Hepatocyte (in vitro differentiated cells): ENCODE data around the gene ZFHX3. TPM values are rescaled to one million over a fixed set of nuclear protein-coding genes. Genes with fewer than 3 reads are reported as not detected.
A peak's percentile ranks its signal among the peaks of the same experiment; 100 is the strongest.

Source experiments
- DNase-seq: peaks from one replicate; pipeline ENCODE4 v3.0.0-alpha.2; 2016; ENCODE audit warnings: low spot score
- H2AFZ ChIP-seq: fragments of 200-600 bp; sonication (generic); 2 replicates; pipeline ENCODE4 v1.6.0; 2016; ENCODE audit warnings: antibody characterized with exemption, mild to moderate bottlenecking
- H3K27ac ChIP-seq: fragments of 200-600 bp; sonication (generic); 2 replicates; pipeline ENCODE4 v1.5.1; 2016; ENCODE audit warnings: mild to moderate bottlenecking
- H3K27me3 ChIP-seq: fragments of 200-600 bp; sonication (generic); 2 replicates; pipeline ENCODE4 v1.6.1; 2016
- H3K36me3 ChIP-seq: fragments of 200-600 bp; sonication (generic); replicated peaks from 2 replicates; pipeline ENCODE4 v1.5.1; 2016; ENCODE audit warnings: low read depth; ENCODE audit not compliant: insufficient read depth
- H3K4me1 ChIP-seq: fragments of 200-600 bp; sonication (generic); 2 replicates; pipeline ENCODE4 v1.5.1; 2016; ENCODE audit warnings: mild to moderate bottlenecking, moderate library complexity; ENCODE audit not compliant: insufficient read depth
- H3K4me2 ChIP-seq: fragments of 200-600 bp; sonication (generic); 2 replicates; pipeline ENCODE4 v1.6.0; 2016
- H3K4me3 ChIP-seq: fragments of 200-600 bp; sonication (generic); 2 replicates; pipeline ENCODE4 v1.5.1; 2016; ENCODE audit warnings: mild to moderate bottlenecking
- H3K79me2 ChIP-seq: fragments of 200-600 bp; sonication (generic); 2 replicates; pipeline ENCODE4 v1.6.0; 2017; ENCODE audit warnings: mild to moderate bottlenecking
- H3K9me2 ChIP-seq: fragments of 200-600 bp; sonication (generic); replicated peaks from 2 replicates; pipeline ENCODE4 v1.6.0; 2017; ENCODE audit warnings: mild to moderate bottlenecking; ENCODE audit not compliant: insufficient read depth
- H3K9me3 ChIP-seq: fragments of 200-600 bp; sonication (generic); 2 replicates; pipeline ENCODE4 v1.5.1; 2016; ENCODE audit warnings: low read depth, mild to moderate bottlenecking
- H4K20me1 ChIP-seq: fragments of 200-600 bp; sonication (generic); 2 replicates; pipeline ENCODE4 v1.6.0; 2016; ENCODE audit warnings: mild to moderate bottlenecking; ENCODE audit not compliant: insufficient read depth, poor library complexity, severe bottlenecking
- EZH2 ChIP-seq: fragments of 200-600 bp; sonication (generic); IDR thresholded peaks from 2 replicates; pipeline ENCODE4 v1.6.1; 2016; ENCODE audit warnings: antibody characterized with exemption, mild to moderate bottlenecking, borderline replicate concordance
- EZH2phosphoT487 ChIP-seq: fragments of 200-600 bp; sonication (generic); IDR thresholded peaks from one replicate; pipeline ENCODE4 v1.6.1; 2018; ENCODE audit warnings: antibody characterized with exemption, mild to moderate bottlenecking, low read depth, moderate library complexity; ENCODE audit not compliant: unreplicated experiment, severe bottlenecking
- WGBS: methylation state at CpG from one replicate; pipeline ENCODE4 v1.1.6; 2016; ENCODE audit warnings: low lambda C conversion rate; ENCODE audit errors: missing lambda C conversion rate; 5-methylcytosine and 5-hydroxymethylcytosine counted together
- polyA plus RNA-seq: library from polyadenylated mRNA; unstranded; fragments of >200 nt; fragmentation: Nextera tagmentation; extraction: Ambion mirVana; gene quantifications from 2 replicates; pipeline ENCODE4 v1.2.1, GENCODE V29; 2016
- total RNA-seq: library from RNA; depleted of rRNA; stranded (reverse); fragments of >200 nt; gene quantifications from 2 replicates; pipeline ENCODE4 v1.2.3, GENCODE V29; 2014
- TF ChIP-seq, protein P1 (sequence below): fragments of 200-600 bp; sonication (generic); IDR thresholded peaks from 2 replicates; pipeline ENCODE4 v1.5.1; 2016; ENCODE audit warnings: antibody characterized with exemption, mild to moderate bottlenecking; ENCODE audit not compliant: poor library complexity

The ZFHX3 gene
- total and polyA plus RNA-seq, 2 experiments from 2014 or later = 6.4 to 11.6 TPM

GRCh38 chr16:72856797-72857196, 191.1 kb downstream of the ZFHX3 start:
- Histone ChIP-seq H3K4me1 (peaks cover 16% of the 10 kb centered on the region), H4K20me1 (no peaks in the 10 kb centered on the region), H3K9me3 (no peaks in the 10 kb centered on the region), H3K79me2 (peaks cover 35% of the 10 kb centered on the region), H3K27me3 (no peaks in the 10 kb centered on the region), H2AFZ (no peak overlapping the region), H3K4me2 (no peak overlapping the region), H3K27ac (no peak overlapping the region), H3K4me3 (no peak overlapping the region), H3K36me3 (no peaks in the 10 kb centered on the region), H3K9me2 (no peaks in the 10 kb centered on the region)
- peak; percentile 32 for DNase-seq
- 52% methylated on average over 1 of the region's 1 CpG for WGBS
- TF ChIP-seq EZH2phosphoT487 (no peak), EZH2 (no peak)
- TF ChIP-seq, protein P1, sequence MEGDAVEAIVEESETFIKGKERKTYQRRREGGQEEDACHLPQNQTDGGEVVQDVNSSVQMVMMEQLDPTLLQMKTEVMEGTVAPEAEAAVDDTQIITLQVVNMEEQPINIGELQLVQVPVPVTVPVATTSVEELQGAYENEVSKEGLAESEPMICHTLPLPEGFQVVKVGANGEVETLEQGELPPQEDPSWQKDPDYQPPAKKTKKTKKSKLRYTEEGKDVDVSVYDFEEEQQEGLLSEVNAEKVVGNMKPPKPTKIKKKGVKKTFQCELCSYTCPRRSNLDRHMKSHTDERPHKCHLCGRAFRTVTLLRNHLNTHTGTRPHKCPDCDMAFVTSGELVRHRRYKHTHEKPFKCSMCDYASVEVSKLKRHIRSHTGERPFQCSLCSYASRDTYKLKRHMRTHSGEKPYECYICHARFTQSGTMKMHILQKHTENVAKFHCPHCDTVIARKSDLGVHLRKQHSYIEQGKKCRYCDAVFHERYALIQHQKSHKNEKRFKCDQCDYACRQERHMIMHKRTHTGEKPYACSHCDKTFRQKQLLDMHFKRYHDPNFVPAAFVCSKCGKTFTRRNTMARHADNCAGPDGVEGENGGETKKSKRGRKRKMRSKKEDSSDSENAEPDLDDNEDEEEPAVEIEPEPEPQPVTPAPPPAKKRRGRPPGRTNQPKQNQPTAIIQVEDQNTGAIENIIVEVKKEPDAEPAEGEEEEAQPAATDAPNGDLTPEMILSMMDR = peak; percentile 24

DNA sequence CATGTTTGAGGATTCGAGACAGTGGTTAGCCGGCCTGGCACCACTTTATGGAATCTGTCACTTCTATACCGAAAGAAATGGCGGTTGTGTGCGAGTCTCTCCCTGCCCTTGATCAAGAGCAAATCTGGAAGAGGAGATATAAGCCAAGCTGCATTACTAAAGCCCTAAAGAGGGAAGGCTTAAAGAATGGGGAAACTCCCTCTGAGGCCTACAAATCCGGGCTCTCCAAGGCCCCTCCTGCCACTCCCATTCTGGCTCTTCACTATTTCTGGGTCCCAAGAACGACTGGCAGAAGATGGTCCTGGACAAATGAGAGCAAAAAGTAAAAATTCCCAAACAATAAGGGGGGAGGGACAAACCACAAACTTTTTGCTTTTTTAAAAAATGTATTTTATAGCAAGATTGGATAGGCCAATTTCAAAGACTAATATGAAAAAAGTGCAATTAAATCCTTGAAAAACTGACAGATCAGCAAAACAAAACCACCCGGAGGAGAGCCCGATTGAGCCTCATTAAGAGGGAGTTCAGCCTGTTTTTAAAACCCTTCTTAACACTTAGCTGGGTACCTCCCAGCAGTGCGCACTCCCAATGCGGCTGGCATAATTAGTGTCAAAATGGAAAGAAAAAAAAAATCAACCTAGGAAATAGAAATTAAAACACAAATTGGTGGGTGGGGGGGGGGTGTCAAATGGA, 193.5 kb downstream of the ZFHX3 start:
- no peak for DNase-seq
- Histone ChIP-seq H4K20me1 (no peaks in the 10 kb centered on the region), H3K4me1 (peaks cover 13% of the 10 kb centered on the region), H3K9me3 (no peaks in the 10 kb centered on the region), H3K4me3 (no peak overlapping the region), H3K27me3 (no peaks in the 10 kb centered on the region), H3K27ac (no peak overlapping the region), H3K9me2 (no peaks in the 10 kb centered on the region), H2AFZ (no peak overlapping the region), H3K79me2 (peaks cover 32% of the 10 kb centered on the region), H3K36me3 (no peaks in the 10 kb centered on the region), H3K4me2 (no peak overlapping the region)
- TF ChIP-seq, protein P1 = no peak
- TF ChIP-seq EZH2phosphoT487 (no peak), EZH2 (no peak)
- 85% methylated on average over 11 of the region's 11 CpGs for WGBS

- no peak for TF ChIP-seq EZH2
- TF ChIP-seq EZH2phosphoT487 = no peak
- TF ChIP-seq, protein P1 = no peak
- H3K9me2 ChIP-seq = no peaks in the 10 kb centered on the region
- peaks cover 13% of the 10 kb centered on the region for H3K4me1 ChIP-seq
- H2AFZ ChIP-seq = no peak overlapping the region
- H3K36me3 ChIP-seq = no peaks in the 10 kb centered on the region
- DNase-seq = no peak
- WGBS = 89% methylated on average over 4 of the region's 4 CpGs
- no peak overlapping the region for H3K4me3 ChIP-seq
- H3K27me3 ChIP-seq = no peaks in the 10 kb centered on the region
- no peaks in the 10 kb centered on the region for H3K9me3 ChIP-seq
- H3K4me2 ChIP-seq = no peak overlapping the region
- H4K20me1 ChIP-seq = no peaks in the 10 kb centered on the region
- peaks cover 34% of the 10 kb centered on the region for H3K79me2 ChIP-seq
- no peak overlapping the region for H3K27ac ChIP-seq
Observed at GRCh38 chr16:72853575-72854266, 194.2 kb downstream of the ZFHX3 start.
